Ishikawa (cell line): ENCODE measurements around the gene HEATR9.

ENCODE experiments used
- EP300 ChIP-seq: IDR thresholded peaks from 2 replicates; pipeline ENCODE4 v1.6.1; 2012; ENCODE audit warnings: borderline replicate concordance
- RAD21 ChIP-seq: IDR thresholded peaks from 2 replicates; pipeline ENCODE4 v1.6.1; 2012; ENCODE audit warnings: low read depth

DNA sequence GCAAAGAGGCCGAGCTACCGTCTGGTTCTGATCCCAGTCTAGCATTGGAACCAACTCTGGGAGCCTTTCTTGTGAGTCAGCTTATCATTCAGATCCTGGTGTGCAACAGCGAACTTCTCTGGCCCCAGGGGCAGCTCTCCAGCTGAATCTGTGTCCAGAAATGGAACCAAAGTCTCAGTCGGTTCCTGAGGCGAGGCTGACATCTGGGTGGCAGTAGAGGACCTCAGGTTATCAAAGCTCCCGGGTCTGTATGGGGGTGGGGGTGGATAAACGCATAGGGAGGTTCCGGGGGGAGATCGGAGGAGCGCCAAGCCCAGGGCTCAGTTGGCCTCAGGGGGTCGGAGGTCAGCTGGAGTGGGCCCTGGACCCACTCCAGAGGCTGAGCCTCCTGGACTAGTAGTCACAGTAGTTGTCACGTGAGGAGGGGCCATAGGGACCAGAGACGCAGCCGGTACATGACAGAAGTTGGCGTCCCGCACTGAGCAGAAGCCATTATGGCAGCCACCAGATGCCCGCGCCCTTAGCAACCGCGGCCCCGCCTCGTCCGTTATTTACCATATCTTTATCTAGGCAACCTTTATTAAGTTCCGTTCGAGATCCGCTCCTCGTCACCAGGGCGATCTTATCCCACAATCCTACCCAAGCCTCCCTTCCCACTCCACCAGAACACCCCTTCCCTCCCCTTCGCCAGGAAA, 49.0 kb upstream of the HEATR9 start:
- TF ChIP-seq RAD21 (no peak), EP300 (no peak)
